ENCODE measurements around the gene GPR180.
"Not testable (repeated sequence)": the region's sequence is repeated elsewhere in the genome, so short reads cannot be mapped to it uniquely, and the experiment has no call there.

The GPR180 gene

DNA sequence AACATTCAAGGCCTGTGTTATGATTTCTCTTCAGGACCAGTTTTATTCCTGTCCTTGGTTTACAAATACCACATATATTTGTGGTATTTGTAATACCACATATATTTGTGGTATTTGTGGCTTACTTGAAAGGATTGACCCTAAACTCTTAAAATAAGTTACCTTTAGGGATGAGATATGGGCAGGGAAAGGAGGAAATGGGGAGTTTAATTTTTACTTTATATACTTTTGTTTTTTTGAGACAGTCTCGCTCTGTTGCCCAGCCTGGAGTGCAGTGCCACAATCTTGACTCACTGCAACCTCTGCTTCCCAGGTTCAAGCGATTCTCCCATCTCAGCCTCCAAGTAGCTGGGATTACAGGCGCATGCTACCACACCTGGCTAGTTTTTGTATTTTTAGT lies 3.4 kb upstream of the GPR180 start:
- no peak for DNase-seq

DNA sequence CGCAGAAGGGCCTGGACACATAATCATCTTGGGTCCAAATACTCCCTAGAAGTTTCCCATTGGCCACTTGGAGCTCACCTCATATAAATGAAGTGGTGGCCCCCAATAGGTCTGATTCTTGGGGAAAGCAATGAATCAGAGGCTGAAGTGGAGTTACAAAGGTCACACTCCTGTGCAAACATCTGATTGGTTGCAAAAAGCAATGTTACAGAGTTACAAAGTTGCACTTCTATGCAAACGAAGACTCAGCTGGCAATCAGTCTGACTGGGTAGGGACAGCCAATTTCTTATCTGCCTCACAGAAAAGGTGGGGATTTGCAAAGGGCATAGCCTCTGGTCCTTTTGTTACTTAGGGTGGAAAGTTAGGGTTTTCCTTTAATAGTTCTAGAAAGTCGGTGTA lies 1.8 kb upstream of the GPR180 start:
- DNase-seq: no peak

DNA sequence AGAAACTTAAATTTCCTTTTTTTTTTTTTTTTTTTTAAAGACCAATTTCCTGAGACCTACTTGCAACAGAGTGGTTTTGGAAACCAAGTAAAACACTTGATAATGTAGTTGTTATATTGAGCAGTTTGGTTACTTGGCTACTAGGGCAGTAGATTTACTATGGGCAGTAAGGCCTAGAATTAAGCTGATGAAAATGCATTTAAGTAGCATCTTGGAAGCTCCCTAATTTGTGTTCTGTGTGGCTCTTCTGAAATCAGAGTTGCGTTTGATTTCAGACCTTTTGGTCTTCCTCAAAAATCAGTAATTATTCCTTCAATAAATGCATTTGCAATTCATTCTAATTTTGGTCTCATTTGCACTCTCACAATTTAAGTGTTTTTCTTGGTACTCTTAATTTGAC lies 810 bp downstream of the GPR180 start:
- peak; percentile 49 to 59 for DNase-seq

DNA sequence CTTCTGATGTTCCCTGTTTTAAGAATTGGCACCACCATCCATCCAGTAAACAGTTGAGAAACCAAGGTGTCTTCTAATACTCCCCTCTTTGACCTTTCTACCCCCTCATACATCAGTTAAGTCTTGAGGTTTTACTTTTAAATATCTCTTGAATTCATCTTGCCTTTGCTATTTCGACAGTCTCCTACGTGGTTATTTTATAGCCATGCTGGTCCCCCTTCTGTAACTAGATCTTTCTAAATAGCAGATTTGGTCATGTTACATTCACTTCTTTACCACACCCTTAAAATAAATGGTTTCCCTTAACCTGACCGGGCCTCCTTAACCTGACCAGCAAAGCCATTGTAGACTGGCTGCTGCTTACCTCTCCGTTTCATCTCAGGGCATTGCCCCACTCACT lies 5.4 kb downstream of the GPR180 start:
- no peak for DNase-seq

DNA sequence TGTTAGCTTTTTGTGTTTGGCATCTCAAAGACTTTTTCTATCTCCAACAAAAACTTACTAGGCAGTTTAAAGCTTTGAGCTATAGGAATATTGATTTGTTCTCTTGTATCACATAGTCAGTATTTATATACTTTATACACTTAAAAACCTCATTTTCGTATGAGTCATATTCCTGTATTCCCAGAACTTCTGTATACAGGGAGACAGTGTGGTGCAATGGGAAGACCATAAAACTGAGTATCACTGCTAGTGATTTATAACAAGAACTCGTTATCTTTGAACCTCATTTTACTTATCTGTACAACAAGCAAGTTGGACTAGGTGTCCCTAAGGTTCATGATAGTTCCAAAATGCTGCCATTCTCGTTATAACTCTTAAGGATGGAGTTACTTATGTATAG lies 6.3 kb downstream of the GPR180 start:
- no peak for DNase-seq

DNA sequence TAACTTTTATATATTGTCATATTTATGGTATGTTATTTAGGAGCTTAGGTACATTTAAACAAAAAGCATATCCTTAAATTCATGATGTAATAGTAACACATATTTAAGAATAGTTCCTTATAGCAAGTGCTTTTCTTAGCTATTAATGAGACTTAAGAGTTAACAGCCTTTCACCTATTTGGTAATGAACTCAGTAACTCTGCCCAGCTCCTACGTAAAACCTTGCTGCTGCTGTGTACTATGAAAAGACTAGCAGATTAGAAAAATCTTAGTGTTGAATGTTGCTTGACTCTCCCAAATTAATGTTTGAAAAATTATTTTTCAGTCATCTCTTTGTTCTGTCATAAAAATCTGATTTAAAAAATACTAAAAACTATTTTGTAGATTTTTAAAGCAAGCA lies 6.9 kb downstream of the GPR180 start:
- DNase-seq: no peak

DNA sequence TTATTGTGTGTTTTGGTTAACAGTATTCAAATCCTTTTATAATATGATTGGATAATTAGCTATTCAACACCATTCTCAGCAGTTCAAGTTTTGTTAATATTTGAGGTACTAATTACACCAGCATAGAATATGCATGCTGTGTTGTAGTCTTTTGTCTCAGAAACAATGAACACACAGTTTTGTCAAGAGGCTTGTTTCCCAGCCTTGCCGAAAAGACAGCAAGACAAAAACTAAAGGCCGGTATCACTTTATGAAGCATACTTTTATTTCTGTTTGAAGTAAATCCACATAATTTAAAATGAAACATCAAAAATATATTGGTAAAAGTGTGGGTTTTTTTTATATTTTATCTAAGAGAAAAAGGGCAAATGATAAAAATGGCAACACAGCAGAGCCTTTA lies 7.5 kb downstream of the GPR180 start:
- DNase-seq: no peak

DNA sequence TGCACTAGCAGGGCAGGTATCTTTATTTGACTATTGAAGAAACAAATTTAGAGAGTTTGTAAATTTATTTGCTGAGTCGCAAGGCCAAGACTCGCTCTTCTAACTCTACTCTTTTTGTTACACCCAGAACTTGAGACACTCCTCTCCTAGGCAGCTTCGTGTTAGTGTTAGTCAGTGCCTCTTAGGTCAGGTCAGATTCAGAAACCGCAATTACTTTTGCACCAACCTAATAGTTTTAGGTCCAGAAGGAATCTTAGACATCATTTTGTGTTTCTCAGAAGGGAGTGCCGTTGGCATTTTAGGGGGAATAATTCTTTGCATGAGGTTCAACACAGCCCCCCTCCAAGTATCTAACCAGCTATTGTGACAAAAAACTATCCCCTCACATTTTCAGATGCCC lies 8.8 kb downstream of the GPR180 start:
- DNase-seq: no peak

DNA sequence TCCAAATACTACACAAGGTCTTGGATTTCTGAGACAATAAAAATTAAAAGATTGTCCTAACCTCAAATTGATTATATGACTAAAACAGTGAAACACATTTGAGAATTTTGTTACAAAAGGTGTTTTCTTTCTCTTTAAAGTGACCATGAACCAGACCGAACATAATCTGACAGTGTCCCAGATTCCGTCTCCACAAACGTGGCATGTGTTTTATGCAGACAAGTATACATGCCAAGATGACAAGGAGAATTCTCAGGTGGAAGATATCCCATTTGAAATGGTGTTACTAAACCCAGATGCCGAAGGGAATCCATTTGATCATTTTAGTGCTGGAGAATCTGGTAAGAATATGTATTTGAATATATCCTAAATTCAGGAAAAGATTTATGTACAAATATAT lies 10.4 kb downstream of the GPR180 start:
- no peak for DNase-seq

DNA sequence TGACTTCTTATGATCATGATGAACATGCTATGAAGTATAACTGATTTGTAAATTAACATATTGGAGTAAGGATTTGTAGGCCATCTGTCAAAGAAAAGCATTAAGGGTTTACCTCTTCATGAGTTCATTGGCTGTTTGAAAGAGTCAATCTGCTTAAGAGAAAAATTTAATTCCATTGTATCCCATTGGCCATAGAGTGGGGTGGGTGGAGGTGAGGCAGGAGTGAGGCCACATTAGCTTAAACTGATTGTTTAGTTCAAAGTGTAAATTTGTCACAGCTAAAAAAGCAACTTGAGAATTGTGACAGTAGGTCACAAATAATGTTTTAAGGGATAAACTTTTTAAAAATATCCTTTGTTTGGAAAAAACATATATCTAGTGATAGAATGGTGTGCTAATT lies 11.4 kb downstream of the GPR180 start:
- DNase-seq: no peak

DNA sequence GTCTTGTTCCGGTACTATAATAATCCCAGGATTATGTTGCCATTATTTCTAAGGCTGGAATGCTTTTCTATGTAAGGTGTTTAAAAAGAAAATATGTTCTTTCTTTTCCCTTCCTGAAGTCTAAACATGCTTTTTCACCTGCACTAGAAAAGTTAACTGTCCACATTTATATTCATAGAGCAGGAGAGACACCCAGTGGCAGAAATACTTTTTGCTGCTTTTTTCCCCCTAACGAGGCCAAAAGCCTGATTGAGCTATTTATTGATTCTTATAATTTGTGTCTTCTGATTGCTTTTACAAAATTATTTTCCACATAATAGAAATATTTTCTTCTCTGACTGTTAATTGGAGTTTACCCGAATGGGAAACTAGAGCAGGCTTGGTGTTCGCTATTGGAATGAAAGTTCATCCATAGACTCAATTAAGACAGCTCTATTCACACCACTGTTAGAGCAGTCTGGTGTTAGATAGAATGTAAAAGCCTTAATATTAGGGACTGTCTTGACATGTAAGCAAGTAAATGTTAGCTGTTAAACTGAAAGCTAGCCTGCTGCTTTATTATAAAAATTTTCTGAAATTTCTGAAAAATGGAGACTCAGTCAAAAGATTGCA lies 15.8 kb downstream of the GPR180 start:
- peak in 1 of 2 experiments; percentile 62 for DNase-seq

DNA sequence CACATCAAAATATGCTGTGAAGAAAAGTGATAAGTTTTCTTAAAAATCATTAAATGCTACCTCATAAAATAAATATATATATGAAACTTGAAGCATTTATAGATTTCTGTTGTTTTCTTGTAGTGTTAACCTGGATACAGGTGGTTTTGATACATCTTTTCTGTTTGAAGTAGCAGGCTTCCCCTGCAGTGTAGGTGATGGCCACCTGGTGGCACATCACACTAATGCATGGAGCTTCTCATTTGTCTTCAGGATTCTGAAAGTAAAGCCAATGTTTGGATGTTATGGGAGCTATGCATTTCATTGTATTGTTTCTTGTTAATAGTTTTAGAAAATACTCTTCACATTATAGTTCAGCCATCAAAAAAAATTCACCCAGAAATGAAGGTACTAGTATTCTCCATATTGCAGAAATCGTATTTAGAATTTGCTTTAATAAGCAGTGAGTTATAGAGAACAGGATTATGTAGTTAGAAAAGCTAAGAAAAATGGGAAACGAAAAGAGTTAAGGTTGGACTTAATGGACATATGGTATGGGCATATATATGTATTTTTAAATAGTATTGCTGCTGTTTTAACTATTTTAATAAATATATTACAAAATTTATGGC lies 18.7 kb downstream of the GPR180 start:
- DNase-seq: peak; percentile 52 to 85

DNA sequence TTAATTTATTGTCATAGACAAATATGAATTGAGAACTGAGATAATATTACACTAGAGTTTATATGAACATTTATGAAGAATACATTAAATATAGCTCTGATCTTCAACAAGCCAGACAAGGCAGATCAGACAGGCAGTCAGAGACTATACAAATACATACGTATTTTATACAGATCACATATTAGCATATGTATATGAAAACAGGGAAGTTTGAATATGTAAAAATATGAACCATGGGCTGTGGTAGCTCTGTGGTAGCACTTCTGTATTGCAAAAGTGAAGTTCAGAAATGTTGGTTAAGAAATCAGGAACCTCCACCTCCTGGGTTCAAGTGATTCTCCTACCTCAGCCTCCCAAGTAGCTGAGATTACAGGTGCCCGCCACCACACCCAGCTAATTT lies 20.7 kb downstream of the GPR180 start:
- peak; percentile 35 to 69 for DNase-seq

DNA sequence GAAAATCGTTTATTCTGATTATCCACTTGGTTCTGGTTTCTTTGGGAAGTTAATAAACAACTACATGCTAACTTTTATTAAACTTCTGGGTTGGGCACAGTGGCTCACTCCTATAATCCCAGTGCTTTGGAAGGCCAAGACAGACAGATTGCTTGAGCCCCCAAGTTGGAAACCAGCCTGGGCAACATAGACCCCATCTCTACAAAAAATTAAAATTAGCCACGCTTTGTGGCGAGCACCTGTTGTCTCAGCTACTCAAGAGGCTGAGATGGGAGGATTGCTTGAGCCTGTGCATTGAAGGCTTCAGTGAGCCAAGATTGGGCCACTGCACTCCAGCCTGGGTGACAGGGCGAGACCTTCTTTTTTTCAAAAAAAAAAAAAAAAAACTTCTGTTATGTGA lies 21.7 kb downstream of the GPR180 start:
- DNase-seq: no peak

DNA sequence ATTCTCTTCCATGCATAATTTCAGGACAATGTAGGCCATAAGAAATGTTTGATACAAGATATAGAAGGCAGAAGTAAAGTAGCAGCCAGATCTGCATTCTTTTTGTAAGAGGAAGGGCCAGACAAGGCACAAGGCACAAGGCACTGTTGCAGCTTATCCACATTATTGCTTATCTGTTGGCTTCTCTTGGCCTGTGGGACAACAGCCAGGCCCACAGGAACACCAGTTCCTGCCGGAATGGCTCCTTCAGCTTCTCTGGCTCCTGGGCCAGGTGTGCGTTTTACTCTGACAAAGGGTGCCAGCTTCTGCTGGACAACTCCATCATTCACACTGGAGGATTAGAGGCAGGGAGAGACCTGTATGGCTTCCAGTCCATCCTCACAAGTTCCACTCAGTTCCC lies 29.2 kb downstream of the GPR180 start:
- DNase-seq: no peak

DNA sequence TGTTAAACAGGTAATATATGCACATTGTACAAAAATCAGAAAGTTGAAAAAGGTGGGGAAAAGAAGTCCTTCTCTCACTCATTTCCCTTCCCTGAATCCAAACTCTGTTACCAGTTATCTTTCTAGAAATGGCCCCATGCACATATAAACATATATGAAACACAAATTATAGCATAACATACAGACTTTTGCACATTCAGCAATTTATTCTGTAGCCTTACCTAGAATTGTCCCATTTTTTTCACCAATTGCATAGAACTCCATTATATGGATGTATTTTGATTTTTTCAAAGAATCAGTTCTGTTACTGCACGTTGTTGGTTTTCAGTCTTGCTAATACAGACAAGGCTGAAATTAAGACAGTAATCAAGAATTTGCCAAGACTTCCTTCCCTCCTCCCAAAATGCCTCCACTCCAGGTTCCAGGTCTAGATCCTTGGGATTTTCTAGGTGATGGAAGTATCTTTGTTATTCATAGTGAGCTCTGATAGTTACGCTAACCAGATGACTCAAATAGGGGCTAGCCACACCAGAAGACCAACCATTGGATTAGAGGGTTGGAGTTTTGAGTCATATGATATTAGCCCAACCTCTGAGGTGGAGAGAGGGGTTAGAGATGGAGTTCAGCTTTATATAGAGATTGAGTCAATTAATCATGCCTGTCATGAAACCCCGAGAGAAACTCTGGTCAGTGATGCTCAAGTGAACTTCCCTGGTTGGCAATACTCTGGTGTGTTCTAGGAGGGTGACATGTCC lies 30.7 kb downstream of the GPR180 start:
- no peak for DNase-seq

DNA sequence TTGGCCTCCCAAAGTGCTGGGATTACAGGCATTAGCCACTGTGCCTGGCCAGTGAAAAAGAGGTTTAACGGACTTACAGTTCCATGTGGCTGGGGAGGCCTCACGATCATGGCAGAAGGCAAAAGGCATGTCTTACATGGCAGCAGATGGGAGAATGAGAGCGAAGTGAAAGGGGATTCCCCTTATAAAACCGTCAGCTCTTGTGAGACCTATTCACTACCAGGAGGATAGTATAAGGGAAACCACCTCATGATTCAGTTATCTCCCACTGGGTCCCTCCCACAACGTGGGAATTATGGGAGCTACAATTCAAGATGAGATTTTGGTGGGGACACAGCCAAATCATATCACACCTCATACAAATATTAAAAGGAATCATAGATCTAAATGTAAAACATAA lies 34.4 kb downstream of the GPR180 start:
- not testable (repeated sequence) for DNase-seq

DNA sequence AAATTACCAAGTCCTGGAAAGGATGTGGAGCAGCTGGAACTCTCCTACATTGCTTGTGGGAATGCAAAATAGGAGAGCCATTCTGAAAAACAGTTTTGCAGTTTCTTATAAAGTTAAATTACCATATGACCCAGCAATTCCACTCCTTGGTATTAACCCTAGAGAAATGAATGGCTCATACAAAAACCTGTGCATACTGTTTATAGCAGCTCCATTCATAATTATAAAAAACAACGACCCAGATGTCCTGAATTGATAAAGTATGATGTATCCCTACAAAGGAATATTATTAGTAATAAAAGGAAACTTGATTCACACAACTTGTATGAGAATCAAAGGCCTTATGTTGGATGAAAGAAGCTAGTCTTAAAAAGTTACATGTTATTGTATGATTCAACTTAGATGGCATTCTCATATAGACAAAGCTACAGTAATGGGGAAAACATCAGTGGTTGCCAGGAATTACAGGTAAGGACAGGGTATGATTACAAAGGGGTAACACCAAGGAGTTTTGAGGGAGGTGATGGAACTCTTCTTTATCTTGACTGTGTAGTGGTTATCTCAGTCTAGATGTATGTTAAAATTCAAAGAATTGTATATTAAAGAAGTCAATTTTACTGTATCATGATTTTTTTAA lies 35.4 kb downstream of the GPR180 start:
- DNase-seq: no peak

DNA sequence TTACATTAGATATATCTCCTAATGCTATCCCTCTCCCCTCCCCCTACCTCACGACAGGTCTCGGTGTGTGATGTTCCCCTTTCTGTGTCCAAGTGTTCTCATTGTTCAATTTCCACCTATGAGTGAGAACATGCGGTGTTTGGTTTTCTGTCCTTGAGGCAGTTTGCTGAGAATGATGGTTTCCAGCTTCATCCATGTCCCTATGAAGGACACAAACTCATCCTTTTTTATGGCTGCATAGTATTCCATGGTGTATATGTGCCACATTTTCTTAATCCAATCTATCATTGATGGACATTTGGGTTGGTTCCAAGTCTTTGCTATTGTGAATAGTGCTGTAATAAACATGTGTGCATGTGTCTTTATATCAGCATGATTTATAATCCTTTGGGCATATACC lies 36.0 kb downstream of the GPR180 start:
- DNase-seq: not testable (repeated sequence)

DNA sequence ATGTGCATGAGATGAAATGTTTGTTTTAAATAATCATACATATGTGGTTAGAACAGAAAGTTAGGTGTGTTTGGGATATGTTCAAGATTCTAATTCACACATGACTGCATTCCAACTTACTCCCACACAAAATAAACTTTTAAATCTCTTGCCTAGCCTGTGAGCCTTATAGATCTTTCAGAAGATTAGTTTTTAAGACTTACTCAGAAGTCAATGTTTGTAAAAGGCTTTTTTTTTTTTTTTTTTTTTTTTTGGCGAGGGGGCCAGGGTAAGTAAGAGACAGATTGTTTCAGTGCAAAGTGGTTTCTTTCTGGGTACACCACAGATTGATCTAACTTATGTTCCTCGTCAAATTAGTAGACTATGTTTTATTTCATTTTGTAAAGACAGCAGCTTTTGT lies 39.1 kb downstream of the GPR180 start:
- no peak for DNase-seq

DNA sequence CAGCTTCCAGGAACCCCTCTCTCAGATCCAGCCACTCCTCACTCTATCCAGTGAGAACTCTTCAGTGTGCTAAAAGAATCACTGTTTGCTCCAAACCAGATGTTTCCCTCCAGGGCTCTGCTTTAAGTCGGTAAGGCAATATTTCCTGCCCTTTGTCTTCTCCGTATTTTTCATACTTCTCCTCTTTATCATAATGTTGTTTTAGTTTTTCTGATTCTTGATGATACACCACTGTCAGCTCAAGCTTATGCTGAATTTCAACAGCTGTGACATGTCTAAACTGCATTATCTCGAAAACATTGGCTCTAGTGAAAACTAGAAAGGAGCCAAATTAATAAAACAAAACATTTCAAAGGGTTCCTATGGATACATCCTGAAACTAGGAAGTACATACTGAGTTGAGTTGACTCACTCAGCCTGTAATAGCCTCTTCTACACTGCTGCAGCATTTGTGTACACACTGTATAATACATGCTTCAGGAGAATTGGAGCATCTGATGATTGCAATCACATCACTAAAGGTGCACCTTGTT lies 39.8 kb downstream of the GPR180 start:
- no peak for DNase-seq

DNA sequence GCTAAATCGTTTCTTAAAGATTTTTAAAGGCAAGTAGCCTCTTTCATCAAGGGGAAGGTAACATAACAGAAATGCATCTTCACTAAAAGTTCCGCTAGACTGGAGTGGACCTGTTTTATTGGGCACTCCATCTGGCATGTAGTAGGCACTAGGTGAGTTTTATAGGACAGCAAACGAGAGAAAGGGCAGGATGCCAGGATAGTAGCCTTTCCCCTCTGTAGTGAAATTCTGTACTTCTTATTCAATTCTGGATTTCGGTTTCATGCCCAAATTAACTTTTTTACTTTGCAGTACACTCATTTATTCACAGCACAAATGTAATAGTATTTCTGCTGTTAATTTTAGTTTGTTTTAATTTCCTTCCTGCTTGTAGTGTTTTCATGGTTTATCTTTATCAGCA lies 45.2 kb downstream of the GPR180 start:
- no peak for DNase-seq

DNA sequence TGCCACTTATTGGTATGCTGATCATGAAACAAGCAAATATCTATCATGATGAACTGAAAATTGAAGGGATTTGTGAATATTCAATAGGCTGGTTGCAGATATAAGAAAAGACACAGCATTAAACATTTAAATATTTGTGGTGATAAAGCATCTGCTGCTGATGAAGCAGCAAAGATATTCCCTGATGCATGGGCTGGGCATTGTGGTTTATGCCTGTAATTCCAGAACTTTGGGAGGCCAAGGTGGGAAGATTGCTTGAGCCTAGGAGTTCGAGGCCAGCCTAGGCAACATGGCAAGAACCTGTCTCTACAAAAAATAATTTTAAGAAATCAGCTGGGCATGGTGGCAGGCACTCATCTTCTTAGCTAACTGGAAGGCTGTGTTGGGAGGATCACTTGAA lies 54.5 kb downstream of the GPR180 start:
- no peak for DNase-seq

DNA sequence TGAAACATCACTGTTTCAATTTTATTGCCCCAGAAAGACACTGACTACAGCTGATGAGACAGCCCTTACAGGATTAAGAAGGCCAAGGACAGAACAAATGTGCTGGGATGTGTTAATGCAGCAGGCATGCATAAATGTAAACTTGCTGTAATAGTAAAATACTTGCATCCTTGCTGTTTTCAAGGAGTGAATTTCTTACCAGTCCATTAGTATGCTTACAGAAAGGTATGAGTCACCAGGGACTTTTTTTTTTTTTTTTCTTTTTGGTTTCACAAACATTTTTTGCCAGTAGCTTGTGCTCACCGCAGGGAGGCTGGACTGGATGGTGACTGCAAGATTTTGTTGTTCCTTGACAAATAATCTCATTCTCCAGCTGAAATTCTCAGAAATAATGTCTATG lies 55.1 kb downstream of the GPR180 start:
- DNase-seq: no peak
